D341Med (cell line): ENCODE data around the gene TM2D3.

Experiments
- DNase-seq: peaks from one replicate; pipeline ENCODE4 v3.0.0; 2012; ENCODE audit warnings: low spot score

Gene TM2D3

DNA sequence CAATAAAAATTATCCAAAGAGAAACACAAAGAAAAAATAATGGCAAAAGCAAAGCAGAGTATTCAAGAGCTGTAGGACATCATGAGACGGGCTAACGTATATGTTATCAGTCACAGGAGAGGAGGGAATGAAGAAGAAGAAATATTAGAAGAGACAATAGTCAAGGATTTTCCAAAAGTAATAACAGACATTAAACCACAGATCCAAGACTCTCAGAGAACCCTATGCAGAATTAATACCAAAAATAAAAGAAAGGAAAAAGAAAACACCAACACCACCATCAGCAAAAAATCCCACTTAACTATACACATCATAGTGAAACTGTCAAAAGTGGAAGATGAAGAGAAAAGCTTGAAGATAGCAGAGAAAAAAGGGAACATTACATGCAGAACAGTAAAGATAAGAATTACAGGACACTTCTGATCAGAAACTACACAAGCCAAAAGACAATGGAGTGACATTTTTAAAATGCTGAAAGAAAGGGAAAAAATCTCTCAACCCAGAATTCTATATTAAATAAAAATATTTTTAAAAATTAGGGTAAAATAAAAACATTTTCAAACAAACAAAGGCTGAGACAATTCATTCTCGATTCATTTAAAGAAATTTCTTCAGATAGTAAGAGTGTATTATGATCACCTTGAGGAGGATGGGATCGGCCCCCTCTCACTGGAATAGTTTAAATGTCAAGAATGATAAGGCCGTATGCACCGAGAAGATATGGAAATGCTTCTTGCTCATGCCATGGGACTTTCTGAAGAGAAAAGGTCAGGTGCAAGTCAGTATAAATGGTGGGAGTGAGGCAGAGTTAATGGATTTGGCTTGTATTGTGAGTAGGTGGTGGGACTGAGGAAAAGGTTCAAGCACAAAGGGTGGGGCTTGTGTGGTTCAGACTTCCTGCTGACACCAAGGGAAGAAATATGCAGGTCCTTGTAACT lies 28.5 kb downstream of the TM2D3 start:
- no peak for DNase-seq

DNA sequence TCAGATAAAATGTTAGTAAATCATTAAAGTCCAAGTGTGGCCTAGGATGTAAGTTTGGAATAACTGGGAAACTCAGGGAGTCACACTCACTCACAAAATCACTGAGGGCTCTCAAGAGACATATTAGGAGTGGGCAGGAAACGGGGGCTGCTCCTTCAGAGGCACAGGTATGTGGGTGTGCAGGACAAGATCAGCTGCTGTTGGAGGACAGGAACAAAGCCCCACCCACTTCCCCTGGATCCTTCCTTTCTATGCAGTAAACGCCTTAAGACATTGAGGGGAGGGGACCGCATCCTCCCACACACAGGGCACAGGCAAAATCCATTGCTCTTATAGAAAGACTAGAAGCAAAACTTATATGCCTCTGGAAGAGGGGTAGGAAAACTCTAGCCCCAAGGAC lies 30.2 kb downstream of the TM2D3 start:
- no peak for DNase-seq

DNA sequence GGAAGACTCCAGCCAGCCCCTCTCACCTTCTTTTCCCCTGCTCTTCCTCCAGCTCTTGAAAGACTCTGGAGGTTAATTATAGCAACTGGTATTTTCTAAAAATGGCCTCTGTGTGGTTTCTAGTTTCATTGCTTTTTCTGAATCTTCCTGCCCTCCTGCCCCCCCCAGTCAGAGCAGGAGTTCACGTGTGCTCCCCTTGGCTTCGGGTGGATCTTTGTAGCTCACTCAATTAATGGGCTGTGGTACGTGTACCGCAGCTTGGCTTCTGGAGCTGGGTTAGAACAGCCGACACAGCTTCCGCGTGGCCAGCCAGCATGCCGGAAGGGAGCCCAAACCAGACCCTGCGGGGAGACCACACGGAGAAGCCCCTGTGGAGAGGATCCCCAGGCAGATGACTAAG lies 31.5 kb downstream of the TM2D3 start:
- no peak for DNase-seq

DNA sequence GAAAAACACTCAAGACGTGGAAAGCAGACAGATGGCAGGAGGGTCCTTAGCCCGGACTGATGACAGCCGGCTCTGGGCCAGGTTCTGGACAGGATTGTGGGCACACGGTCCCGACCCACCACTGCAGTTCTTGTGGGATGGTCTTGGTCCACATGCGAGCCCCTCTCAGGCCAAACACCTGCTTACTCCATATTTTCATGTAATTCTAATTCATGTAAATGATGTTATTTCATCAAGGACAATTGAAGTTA lies 32.6 kb downstream of the TM2D3 start:
- DNase-seq, result no peak

DNA sequence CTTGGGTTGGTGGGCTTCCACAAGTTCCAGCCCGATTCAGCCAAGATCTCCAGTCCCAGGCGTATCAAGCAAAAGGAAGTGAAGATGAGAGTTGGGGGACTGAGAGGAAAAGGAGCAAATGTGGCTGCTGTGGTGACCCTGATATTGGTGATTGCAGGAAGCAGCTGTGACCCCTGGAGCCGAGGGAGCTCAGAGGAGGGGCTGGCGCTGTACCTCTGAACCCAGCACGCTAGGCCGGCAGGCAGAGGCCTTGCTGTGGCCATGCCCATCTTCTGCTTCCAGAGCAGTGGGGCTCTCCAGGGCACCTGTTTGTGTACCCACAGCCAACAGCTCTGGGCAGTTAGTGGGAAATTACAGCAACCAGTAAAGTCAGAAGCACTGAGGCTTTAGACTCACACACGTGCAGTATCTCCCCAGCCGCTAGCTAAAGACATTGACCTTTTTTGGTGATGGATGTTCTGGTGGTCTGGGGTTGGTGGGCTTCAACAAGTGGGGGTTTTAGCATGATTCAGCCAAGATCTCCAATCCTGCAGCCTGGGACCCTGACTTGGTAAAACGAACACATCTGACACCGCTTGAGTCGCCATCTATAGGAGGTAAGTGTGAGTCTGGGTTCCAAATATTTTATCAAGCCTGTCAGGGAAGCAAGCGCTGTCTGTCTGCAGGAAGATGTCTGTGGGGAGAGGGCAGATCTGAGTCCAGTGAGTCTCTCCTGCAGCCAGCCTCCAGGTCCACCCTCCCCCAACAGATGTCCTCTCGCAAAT lies 33.1 kb downstream of the TM2D3 start:
- no peak for DNase-seq

DNA sequence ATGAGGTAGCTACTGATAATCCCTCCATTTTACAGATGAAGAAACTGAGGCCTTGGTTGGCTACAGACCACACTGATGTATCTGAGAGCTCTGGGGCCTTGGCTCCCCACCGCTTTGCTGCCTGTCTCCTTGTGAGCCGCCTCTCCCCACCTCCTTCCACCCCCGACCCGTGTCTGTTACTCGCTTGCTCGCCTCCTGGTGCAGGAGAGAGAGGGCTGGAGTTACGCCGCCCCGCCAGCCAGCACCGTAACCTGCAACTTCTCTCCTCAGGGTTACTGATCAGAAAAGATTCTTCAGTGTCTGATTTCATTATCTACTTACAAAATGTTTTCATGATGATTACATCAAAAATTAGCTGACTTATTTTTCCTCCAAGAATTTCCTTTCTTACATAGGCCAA lies 34.1 kb downstream of the TM2D3 start:
- no peak for DNase-seq

DNA sequence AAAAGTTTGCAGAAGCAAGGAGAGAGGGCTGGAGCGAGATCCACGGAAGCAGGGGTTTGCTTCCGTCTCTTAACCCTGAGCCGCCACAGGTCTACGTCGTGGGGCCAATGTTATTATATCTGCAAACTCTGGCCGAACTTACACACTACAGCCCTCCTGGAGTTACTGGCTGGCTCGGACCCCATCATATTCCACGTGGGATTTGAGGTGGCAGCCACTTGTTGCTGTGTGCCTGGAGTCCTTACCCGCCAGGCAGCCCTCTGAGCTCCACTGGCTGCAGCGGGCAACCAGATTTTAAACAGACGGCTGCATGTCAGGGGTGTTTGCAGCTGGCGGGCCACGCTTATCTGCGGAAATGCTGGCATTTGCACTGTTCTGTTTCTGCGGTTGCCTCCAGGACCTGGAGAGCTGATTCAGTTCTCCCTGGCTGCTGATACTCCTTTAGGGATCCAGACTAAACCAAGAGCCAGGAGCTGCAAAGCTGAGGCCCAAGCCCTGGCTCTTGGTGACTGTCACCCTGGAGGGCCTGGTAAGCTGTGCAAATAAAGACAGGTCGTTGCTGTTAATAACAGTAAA lies 34.7 kb downstream of the TM2D3 start:
- DNase-seq, result no peak

DNA sequence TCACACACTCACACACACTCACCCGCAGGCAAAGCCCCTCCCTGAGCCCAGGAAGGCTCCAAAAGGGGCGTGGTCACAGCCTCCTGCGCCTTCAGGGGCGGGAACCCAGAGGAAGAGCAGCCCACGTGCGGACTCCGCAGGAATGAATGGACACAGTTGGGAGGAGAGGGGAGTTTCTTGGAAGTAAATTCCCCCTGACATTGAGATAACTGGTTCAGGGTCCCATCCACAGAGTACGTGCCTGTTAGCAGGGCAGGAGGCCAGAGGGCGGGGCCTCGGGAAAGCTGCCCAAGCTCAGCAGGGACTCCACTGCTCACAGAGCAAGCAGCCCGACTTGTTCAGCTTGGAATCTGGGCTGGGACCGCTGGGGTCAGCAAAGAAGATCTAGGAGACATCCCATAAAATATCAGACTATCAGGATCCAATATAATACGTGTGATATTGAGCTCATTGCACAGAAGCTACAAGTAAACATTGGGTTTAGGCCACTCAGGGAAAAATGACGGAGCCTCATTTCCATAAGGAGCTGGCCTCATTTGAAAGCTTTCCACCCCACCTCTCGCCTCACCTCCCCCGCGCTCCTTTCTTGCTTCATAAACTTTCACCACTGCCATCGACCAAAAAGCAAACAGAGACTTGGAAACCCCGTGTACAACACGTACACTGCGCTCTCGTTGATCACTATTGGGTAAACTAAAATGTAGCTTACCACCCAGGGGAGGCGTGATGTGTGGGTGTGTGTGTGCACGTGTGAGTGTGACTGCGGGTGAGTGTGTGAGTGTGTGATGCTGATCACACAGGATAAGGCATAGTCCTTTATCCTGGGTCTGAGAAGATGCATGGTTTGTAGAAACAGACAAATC lies 36.0 kb downstream of the TM2D3 start:
- DNase-seq, result no peak

DNA sequence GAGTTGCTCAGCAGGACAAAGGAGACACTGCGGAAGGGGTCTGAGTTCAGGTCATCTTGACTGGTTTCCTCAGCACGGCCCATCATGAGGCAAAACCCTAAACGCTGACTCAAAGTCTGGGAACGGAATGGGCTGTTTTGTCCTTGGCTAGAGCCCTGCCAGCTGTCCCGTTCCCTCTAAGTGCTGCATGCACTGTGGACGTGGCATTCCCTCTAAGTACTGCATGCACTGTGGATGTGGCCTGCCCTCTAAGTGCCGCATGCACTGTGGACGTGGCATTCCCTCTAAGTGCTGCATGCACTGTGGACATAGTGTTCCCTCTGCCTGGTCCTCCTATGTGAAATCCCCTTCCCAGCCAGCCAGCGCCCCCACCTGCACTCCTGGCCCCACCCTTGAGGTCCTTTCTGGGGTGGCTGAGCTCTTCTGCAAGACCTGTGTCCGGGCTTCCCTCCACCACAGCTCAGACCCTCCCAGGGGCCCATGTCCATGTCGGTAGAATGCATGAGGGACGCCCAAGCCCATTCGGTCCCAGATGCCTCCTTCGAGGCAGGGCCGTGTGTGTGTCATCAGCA lies 36.7 kb downstream of the TM2D3 start:
- no peak for DNase-seq

DNA sequence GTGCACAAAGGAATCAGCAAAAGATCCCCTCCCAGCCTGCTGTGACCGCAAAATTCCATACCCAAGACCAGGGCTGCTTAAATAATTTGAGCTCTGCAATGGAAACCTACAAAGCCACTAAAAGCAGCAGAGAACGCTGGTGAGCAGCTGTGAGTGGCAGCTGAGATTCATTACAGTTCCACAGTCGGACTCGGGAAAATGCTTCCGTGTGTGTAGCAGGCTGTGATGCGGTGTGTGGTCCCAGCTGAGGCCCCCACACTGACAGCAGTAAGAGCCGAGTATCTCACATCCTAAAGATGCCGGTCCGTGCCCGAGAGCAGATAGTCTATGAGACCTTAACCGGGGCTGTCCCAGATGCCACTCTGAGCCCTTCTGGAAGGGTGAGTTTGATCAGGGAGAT lies 37.4 kb downstream of the TM2D3 start:
- no peak for DNase-seq

DNA sequence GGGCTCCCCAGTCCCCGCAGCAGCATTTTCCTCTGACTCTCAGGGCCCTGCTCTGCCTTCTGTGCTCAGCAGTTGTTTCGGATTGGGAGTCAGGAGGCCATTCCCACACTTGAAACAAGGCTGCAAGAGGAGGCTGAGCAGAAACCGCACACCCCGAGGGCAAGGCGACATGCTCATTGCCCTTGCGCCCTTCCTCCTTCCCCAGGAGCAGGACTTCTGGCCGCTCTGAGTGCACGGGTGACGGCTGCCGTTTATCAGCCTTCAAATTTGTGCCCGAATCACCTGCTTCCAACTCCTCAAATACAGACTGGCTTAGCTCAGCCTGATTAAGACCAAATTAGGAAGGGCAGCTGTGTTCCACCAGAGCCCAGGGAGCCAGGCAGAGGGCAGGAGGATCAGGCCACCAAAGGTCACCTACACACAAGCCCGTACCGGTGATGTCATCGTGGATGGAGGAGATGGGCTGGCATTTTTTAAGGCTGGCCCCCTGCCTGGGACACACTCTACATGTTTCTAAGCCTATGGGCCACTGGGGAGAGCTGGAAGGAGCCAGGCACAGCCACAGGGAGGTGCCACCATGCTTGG lies 38.1 kb downstream of the TM2D3 start:
- no peak for DNase-seq

DNA sequence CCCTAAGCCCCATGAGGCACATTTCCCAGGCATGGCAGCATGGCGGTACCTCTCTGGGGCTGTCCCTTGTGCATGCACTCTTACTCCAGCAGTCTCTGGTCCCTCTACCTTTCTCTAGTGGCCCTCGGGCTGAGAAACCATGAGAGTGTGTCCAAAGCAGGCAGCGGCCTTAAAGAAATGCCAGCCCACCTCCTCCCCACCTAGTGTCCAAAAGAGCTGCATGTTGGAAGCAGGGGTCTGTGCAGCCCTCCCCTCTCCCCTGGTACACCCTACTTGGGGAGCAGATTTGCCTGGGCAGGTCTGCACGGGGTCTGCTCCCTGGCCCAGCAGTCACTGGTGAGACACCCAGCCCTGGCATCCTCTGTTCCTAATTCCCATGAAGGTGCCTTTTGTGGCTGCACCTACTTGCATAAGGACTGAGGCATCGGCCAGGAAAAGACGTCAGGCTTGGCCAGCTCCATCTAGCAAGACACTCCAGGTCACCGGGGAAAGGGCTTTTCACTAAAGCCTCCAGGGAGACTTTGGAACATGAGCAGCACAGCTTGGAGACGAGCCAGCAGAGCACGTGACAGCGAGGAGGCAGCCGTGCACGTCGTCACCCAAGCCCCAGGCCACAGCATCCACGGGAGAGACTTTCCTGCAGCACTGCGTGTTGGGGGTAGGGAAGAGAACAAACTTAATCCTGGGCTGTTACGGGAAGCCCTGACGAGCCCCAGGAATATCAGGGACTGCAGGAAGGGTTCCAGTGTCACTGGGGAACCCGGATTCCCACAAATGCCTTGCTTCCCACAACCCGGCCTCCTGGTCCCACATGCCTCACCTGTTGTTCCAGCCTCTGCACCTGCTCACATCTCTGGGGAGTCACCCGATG lies 38.8 kb downstream of the TM2D3 start:
- DNase-seq, result peak; percentile 68

DNA sequence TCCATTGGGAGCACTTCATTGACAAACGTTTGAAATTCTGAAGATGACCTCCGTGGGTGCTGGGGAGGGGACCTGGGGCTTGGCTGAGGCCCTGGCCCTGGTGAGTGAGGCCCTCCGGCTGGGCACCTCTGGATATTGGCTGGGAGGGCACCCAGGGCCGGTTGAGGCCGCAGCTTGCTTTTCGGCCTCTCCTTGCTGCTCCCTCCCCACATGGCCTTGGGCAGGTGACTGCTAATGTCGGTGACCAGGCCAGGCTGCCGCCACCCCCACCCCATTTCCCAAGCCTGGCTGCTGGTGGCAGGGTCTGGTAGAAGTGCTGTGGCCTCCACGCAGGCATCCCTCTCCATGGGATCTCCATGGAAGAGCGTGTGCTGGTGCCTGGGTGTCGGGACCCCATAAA lies 39.5 kb downstream of the TM2D3 start:
- DNase-seq, result no peak

DNA sequence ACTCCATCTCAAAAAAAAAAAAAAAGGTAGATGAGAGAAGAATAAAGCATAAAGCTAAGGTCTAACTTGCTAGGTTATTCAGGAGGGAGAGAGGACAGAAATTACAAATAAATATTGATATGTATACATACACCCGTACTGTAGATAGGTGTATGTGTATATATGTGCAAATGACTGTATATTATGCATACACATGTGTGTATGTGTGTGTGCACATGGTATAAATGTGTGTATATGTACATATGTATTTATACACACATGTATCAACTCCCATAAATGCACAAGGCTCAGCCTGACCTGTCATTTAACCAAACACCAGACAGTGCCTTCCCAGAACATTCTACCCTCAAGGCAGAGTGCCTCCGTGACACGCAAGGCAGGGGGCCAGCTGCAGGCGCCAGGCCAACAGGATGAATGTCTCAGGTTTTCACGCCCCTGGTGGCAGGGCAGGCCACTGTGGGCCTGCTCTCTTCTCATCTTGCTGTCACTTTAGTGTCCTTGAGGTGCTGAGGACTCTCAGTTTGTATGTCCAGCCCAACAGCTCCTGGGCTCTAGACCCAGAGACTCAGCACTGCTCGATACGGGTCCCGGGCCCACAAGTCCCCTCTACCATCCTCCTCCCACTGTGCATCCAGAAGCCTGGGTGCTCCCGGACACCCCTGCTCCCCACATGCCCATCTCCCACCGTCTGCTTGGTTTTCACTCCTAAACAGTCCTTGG lies 40.4 kb downstream of the TM2D3 start:
- DNase-seq, result no peak

DNA sequence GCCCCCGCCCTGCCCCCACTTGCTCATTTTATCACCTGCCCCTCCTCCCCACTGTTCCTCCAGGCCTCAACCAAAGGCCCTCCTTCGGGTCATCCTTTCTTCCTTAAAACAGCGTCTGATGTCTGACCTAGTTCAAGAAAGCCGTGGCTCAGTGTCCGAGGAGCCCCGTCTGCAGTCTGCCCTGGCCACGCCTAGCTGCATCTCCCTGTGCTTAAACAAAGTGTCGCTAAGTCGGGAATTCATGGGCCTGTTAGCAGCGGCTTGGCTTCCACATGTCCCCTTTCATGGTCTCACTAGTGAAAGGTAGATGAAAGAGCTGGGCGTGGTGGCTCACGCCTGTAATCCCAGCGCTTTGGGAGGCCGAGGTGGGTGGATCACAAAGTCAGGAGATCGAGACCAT lies 41.2 kb downstream of the TM2D3 start:
- no peak for DNase-seq

DNA sequence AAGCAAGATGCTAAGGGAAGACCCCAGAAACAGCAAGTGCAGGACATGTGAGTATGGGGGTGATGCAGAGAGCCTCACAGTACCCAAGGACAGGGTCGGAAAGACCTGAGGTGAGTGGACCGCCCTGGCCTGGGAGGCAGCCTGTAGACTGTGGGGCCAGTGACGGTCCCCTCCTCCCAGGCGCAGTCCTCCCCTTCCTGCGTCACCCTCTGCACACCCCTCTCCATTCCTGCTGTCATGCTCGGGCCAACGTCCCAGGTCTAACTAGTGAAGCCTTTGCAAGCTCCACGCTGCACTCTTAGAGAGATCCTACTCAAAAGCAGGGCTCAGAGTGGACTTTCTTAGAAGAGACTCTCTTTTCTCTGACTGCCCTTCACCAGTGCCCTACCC lies 41.6 kb downstream of the TM2D3 start:
- DNase-seq, result no peak

DNA sequence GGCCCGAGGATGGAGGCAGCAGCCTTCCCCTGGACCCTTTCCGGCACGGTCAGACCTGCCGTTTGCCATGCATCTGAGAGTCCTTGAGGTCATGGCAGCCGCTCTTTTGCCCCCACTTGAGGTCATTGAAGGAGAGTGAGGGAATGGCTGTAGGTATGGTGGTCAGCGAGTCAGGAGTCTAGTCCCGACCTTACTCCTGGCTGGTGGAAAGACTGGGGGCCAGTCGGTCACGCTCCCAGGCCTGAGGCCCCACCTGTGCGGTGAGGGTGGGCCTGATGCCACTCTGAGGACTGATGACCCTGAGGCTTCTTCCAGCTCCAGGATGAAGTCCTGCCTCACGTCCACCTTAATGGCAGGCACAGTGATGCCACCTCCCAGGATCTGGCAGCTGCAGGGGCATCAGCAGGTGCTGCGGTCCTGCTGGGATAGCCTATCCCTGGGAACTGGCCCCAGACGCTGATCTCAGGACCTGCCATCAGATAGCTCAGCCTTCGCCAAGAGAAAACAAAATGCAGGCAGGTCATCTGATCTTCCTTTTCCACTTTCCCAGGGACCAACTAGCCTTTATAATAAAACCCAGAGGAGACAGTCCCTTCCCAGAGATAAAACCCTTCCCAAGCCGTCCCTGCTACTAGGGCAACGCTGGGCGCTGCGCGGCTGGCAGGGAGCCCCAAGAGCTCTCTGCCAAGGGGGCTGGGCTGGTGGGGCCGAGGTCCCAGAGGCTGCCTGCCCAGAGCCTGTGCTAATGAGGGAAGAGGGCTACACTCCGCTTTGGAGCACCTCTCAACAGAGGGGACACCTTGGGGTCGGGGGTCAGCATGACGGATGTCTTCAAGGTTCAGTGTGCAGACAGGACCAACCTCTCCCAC lies 42.2 kb downstream of the TM2D3 start:
- no peak for DNase-seq

DNA sequence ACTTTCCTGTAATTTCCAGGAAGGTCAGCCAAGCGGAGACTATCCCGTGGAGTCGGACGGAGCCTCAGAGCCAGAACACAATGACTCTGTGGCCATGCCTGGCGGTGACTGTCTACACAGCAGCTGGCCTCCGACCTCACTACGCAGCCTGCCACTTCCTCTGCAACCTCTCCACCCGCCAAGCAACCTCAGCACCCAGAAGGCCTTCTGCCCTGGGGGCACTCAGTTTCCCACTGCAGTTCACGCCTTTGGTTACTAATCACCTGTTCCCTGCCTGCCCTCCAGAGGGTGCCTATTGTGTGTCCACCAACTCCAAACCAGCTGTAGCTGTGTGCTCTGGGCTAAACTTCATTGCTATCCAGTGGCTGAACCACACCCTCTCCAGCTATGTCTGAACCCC lies 44.0 kb downstream of the TM2D3 start:
- DNase-seq, result no peak

DNA sequence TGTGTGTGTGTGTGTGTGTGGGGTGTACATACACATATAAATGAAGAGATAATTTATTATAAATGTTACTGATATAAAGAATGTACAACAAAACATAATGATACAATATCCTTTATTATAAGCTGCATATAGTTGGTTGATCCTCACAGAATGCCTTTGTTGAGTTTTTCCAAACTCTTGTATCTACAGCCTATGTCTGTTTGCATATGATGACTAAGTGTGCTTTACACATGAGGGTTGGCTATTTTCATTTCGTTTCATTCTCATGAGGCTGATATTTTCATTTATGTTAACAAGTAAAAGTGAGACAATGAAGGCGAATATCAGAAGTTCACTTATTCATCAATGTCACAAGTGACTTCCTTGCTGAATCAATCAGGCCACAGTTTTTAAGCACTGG lies 45.1 kb downstream of the TM2D3 start:
- DNase-seq, result no peak
